Measurements from ENCODE around the gene TMEM263. TPM values are rescaled to one million over a fixed set of nuclear protein-coding genes. Genes with fewer than 3 reads are reported as not detected.

Gene TMEM263
- total RNA-seq, 2 experiments from 2014 or later = 33.2 to 33.4 TPM

DNA sequence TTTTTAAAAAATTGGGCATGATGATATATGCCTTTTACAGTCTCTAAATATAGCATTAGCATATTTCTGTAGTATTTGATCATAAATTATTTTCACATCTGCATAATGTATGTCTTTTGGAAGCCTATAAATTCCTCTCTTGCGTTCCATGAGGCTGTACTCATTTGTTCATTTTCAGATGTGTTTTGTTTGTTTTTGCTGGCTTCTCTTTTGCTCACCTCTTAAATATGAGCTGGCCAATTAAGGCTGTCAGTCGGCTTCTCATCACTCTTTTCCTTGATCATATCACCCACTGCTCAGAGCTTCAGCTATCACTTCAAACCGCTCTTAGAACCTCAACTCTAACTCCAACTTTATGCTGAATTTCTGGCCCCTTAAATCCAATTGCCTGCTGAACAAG, 6.6 kb downstream of the TMEM263 start:
- CTCF ChIA-PET = interaction anchor here (0.9 to 1.3 kb wide), 2 partner anchors 15 to 143 kb away, joined by 3 to 4 read pairs; no protein-coding TSS in a partner anchor
- intact Hi-C loops (cut with DNase I, micrococcal nuclease) = no loop called here
- H3K27me3 ChIP-seq (ENCODE audit: control insufficient read depth in 1 of 2, insufficient read depth in 2 of 2, low read length in 2 of 2) = no peaks in the 10 kb centered on the region

DNA sequence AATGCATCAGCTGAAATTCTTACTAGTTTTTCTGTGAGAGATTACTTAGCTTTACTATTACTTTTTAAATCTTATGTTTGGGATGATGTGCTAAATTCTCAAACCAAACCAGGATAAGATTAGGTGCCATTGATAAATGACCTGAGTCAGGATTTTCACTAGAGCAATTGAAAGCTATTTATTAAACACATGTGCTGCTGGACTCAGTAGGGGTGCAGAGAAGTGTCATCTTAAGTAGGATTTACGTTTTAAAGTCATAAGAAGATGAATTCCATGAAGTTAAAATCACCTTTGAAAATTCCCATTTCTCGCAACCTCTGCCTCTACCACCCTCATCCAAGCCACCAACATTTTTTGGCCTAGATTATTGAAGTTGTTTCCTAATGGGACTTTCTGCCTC, 8.8 kb downstream of the TMEM263 start:
- ATAC-seq (ENCODE audit: poor library complexity) (no peak), DNase-seq (no peak)
- H3K27ac Mint-ChIP-seq = peak overlapping the region; percentile 9
- H3K4me1 ChIP-seq (ENCODE audit: insufficient read depth, low read length) = no peaks in the 10 kb centered on the region
- no peaks in the 10 kb centered on the region for H3K27me3 ChIP-seq (ENCODE audit: control insufficient read depth in 1 of 2, insufficient read depth in 2 of 2, low read length in 2 of 2)
- no peaks in the 10 kb centered on the region for H3K9me3 ChIP-seq (ENCODE audit: control insufficient read depth in 1 of 2, insufficient read depth in 1 of 2, low read length in 2 of 2)
- TF ChIP-seq, protein P1, sequence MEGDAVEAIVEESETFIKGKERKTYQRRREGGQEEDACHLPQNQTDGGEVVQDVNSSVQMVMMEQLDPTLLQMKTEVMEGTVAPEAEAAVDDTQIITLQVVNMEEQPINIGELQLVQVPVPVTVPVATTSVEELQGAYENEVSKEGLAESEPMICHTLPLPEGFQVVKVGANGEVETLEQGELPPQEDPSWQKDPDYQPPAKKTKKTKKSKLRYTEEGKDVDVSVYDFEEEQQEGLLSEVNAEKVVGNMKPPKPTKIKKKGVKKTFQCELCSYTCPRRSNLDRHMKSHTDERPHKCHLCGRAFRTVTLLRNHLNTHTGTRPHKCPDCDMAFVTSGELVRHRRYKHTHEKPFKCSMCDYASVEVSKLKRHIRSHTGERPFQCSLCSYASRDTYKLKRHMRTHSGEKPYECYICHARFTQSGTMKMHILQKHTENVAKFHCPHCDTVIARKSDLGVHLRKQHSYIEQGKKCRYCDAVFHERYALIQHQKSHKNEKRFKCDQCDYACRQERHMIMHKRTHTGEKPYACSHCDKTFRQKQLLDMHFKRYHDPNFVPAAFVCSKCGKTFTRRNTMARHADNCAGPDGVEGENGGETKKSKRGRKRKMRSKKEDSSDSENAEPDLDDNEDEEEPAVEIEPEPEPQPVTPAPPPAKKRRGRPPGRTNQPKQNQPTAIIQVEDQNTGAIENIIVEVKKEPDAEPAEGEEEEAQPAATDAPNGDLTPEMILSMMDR (IDR thresholded peaks at IDR 0.05) = no peak
- peaks cover 19% of the 10 kb centered on the region for H3K36me3 ChIP-seq (ENCODE audit: insufficient read depth, low read length)
- no peak overlapping the region for H3K27ac ChIP-seq (ENCODE audit: low read depth in 1 of 2, low read length in 2 of 2)
- no peak overlapping the region for H3K4me3 Mint-ChIP-seq
- no peak overlapping the region for H3K4me3 ChIP-seq (ENCODE audit: low read length)
- intact Hi-C loops (cut with DNase I, micrococcal nuclease) = loop anchor here in 1 of 2 experiments (2.0 kb wide), 1 partner anchor 18 kb away; no protein-coding TSS in a partner anchor
- H3K27me3 Mint-ChIP-seq = no peaks in the 10 kb centered on the region
- peaks cover 67% of the 10 kb centered on the region for H3K36me3 Mint-ChIP-seq (ENCODE audit: low read depth)
- H3K4me1 Mint-ChIP-seq (ENCODE audit: low read depth) = peaks cover 44% of the 10 kb centered on the region
- no peaks in the 10 kb centered on the region for H3K9me3 Mint-ChIP-seq
- ChIA-PET CTCF (interaction anchor here (1.5 kb wide), 1 partner anchor 12 kb away, joined by 4 read pairs; no protein-coding TSS in a partner anchor), POLR2A (no interaction called here)

More for the DNA sequence above, 6.6 kb downstream of the TMEM263 start:
- H3K4me1 Mint-ChIP-seq (ENCODE audit: low read depth) = peaks cover 65% of the 10 kb centered on the region
- ATAC-seq (ENCODE audit: poor library complexity) (no peak), DNase-seq (no peak)
- no peak overlapping the region for H3K27ac Mint-ChIP-seq
- peaks cover 19% of the 10 kb centered on the region for H3K36me3 ChIP-seq (ENCODE audit: insufficient read depth, low read length)
- POLR2A ChIA-PET = no interaction called here
- H3K4me3 Mint-ChIP-seq = no peak overlapping the region
- H3K4me1 ChIP-seq (ENCODE audit: insufficient read depth, low read length) = peaks cover 4% of the 10 kb centered on the region
- H3K36me3 Mint-ChIP-seq (ENCODE audit: low read depth) = peaks cover 50% of the 10 kb centered on the region
- H3K9me3 Mint-ChIP-seq = no peaks in the 10 kb centered on the region
- H3K27ac ChIP-seq (ENCODE audit: low read depth in 1 of 2, low read length in 2 of 2) = no peak overlapping the region
- H3K27me3 Mint-ChIP-seq = no peaks in the 10 kb centered on the region
- TF ChIP-seq, protein P1 (IDR thresholded peaks at IDR 0.05) = no peak
- no peaks in the 10 kb centered on the region for H3K9me3 ChIP-seq (ENCODE audit: control insufficient read depth in 1 of 2, insufficient read depth in 1 of 2, low read length in 2 of 2)
- H3K4me3 ChIP-seq (ENCODE audit: low read length) = no peak overlapping the region

DNA sequence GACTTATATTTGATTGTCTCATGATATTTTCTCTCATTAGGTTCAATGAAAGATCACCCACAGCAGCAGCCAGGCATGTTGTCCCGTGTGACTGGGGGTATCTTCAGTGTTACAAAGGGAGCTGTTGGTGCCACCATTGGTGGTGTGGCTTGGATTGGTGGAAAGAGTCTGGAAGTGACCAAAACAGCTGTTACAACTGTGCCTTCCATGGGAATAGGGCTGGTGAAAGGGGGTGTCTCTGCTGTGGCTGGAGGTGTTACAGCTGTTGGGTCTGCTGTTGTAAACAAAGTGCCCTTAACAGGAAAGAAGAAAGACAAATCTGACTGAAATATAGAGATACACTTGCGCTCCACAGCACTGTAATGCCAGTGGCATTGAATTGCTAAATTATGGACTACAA, 15.4 kb downstream of the TMEM263 start:
- ChIA-PET POLR2A (interaction anchor here (3.4 kb wide), 1 partner anchor 15 kb away, joined by 12 read pairs; the partner anchor contains the start of gene TMEM263), CTCF (no interaction called here)
- no peak overlapping the region for H3K27ac ChIP-seq (ENCODE audit: low read depth in 1 of 2, low read length in 2 of 2)
- DNase-seq (no peak), ATAC-seq (ENCODE audit: poor library complexity) (no peak)
- peaks cover 28% of the 10 kb centered on the region for H3K36me3 ChIP-seq (ENCODE audit: insufficient read depth, low read length)
- H3K36me3 Mint-ChIP-seq (ENCODE audit: low read depth) = peaks cover 74% of the 10 kb centered on the region
- no peak overlapping the region for H3K4me3 Mint-ChIP-seq
- H3K4me3 ChIP-seq (ENCODE audit: low read length) = no peak overlapping the region
- H3K4me1 ChIP-seq (ENCODE audit: insufficient read depth, low read length) = no peaks in the 10 kb centered on the region
- H3K9me3 ChIP-seq (ENCODE audit: control insufficient read depth in 1 of 2, insufficient read depth in 1 of 2, low read length in 2 of 2) = no peaks in the 10 kb centered on the region
- TF ChIP-seq, protein P1 (IDR thresholded peaks at IDR 0.05) = no peak
- H3K27me3 Mint-ChIP-seq = no peaks in the 10 kb centered on the region
- peak overlapping the region; percentile 79 for H3K27ac Mint-ChIP-seq
- H3K9me3 Mint-ChIP-seq = no peaks in the 10 kb centered on the region
- intact Hi-C loops (cut with DNase I, micrococcal nuclease) = no loop called here
- H3K27me3 ChIP-seq (ENCODE audit: control insufficient read depth in 1 of 2, insufficient read depth in 2 of 2, low read length in 2 of 2) = no peaks in the 10 kb centered on the region
- peaks cover 17% of the 10 kb centered on the region for H3K4me1 Mint-ChIP-seq (ENCODE audit: low read depth)
